GM12878 (cell line): Measurements from ENCODE around the gene MEX3D.

Experiments
- CBX5 ChIP-seq: sonication (generic); IDR thresholded peaks from 2 replicates; pipeline ENCODE4 v1.6.1; 2016; ENCODE audit warnings: low read depth, moderate library complexity, mild to moderate bottlenecking, inconsistent platforms
- CEBPB ChIP-seq, 2 experiments: fragments of 150-350 bp in 1 of 2; IDR thresholded peaks; 2 replicates each; pipeline ENCODE4 v1.6.1; 2012 to 2014; ENCODE audit warnings: low read depth in 2 of 2, low read length in 2 of 2, borderline replicate concordance in 1 of 2, inconsistent platforms in 1 of 2
- CUX1 ChIP-seq: IDR thresholded peaks from 2 replicates; pipeline ENCODE4 v1.6.1; 2012; ENCODE audit warnings: improper control_type of control experiment, low read depth, low read length; ENCODE audit not compliant: insufficient replicate concordance
- E2F8 ChIP-seq: fragments of 450-650 bp; IDR thresholded peaks from 2 replicates; pipeline ENCODE4 v1.6.1; 2018; ENCODE audit warnings: mild to moderate bottlenecking, low read depth, moderate library complexity; ENCODE audit not compliant: partially characterized antibody
- POLR2AphosphoS5 ChIP-seq: IDR thresholded peaks from 2 replicates; pipeline ENCODE4 v1.6.1; 2011; ENCODE audit warnings: mild to moderate bottlenecking, low read length, inconsistent platforms
- RAD21 ChIP-seq: IDR thresholded peaks from 2 replicates; pipeline ENCODE4 v1.6.1; 2011; ENCODE audit warnings: mild to moderate bottlenecking, low read depth, low read length, moderate library complexity; ENCODE audit not compliant: insufficient read depth
- YY1 ChIP-seq: IDR thresholded peaks from 2 replicates; pipeline ENCODE4 v1.6.1; 2011; ENCODE audit warnings: low read depth, mild to moderate bottlenecking, low read length

- TF ChIP-seq CEBPB (IDR thresholded peaks at IDR 0.05; ENCODE audit: borderline replicate concordance in 1 of 2, low read depth in 2 of 2, low read length in 2 of 2) (no peak), CUX1 (no peak), RAD21 (no peak), YY1 (no peak), CBX5 (no peak), E2F8 (no peak), POLR2AphosphoS5 (no peak)
Observed at GRCh38 chr19:1567848-1568227, 287 bp downstream of the MEX3D start.
